Measurements from ENCODE around the gene TNNC2.
"Not testable (repeated sequence)": the region's sequence is repeated elsewhere in the genome, so short reads cannot be mapped to it uniquely, and the experiment has no call there.

Gene TNNC2

DNA sequence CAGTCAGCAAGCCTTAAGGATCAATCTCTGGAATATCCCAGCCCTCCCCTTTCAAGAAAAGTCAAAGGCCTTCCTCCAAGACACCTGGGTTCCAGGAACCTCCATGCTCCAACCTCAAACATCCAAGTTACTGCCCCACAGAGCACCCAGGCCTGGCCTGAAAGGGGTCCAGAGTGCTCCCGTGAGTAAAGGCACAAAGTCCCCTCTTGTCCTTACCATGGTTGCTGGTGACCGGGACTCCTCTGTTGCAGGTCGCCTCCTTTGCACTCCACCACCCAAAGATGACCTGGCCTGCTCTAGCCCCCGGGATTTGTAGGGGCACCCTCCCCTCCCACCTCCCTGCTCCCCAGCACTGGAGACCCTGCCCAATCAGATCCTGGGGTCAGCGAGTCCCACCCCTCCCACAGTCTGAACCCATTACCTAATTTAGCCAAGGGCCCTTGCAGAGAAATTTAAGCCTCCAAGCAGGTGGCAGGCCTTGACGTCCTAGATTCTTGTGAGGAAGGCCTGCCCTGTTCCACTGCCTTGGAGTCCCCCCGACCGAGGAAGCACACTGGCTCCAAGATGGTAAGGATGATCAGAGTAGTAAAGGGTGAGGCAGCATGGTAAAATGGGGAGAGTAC is at the start of gene TNNC2:
Gene TNNC2, minus strand, starts transcription at position 283 of the 623 bp plus-strand sequence. Its CDS starts 64 bp downstream, at position 219.
- DNase-seq: no peak

DNA sequence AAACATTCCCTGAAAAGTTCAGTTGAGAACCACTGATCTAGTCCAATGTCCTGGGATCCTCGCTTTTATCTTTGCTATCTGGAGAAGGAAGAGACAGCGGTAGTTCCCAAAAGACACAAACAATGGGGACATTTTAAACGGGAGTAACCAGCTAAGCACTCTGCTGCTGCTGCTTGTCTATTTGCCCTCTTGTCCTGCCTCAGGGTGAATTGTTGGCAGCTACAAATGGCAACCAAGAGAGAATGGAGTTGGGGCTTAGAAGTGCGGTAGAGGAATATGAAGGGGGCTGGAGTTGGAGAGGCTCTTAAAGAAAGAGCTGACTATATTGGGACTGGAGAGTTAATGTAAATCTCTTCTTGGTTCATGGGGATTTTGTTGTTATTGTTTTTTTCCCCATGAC is 47.5 kb upstream of the TNNC2 start:
- no peak for DNase-seq

DNA sequence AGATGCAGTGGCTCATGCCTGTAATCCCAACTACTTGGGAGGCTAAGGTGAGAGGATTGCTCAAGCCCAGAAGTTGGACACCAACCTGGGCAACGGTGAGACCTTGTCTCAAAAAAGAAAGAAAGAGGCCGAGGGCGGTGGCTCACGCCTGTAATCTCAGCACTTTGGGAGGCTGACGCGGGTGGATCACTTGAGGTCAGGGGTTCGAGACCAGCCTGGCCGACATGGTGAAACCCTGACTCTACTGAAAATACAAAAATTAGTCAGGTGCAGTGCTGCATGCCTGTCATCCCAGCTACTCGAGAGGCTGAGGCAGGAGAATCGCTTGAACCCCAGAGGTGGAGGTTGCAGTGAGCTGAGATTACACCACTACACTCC is 47.0 kb upstream of the TNNC2 start:
- not testable (repeated sequence) for DNase-seq

DNA sequence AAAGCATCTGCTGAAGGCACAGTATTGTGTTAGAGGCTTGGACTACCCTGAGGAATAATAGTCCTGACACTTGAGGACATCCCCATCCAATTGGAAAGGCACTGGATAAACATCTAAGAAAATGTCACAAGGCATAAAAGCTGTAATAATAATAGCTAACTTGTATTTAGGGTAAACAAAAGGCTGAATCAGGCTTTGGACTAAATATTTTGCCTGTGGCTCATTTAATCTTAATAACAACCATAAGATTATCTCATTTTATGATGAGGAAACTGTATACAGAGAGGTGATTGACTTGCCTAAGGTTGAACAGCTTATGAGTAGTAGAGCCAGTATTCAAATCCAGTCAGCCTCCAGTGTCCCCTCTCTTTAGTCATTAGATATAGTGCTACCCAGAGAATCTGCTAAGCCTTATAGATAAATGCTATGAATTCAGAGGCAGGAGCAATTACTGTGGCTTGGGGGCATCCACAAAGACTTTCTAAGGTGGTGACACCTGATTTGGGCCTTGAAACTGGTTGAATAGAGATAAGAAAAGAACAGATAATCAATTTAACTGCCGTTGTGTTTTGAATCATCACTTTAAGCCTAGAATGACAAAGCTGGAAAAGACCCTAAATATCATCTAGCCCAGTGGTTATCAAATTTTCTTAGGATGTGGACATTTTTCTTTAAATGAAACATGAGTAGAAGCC is 46.4 kb upstream of the TNNC2 start:
- no peak for DNase-seq

DNA sequence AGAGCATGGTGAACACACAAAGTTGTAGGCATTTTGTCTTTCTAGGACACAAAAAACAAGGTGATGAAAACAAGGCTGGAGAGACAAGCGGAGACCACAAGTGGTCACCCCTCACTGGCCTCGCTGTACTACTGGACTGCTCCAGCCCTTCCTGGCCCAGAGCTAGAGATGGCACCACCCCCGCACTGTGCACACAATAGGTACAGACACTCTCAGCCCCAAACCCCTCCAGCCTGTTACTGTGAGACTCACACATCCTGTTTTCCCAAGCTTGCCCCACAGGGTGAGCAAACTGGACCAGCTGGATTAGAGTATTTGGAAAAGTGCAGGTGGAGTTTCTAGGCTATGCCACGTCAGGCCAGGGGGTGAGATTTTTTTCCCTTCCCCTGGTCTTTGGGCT is 45.5 kb upstream of the TNNC2 start:
- DNase-seq: no peak

DNA sequence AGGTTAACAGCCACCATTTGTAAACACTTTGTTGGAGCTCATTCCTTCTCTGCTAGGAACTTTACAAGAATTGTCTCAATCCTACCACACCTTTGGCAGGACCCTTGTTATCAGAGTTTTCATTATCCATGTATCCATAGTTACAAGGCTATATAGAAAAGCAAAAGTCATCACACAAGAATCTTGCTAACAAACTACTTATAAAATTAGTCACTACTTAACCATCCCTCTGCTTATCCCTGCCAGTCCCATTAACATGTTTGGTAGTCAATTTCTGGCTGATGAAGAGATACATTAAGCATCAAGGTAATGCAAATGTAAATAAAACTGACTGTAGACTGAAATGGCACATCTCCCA is 40.7 kb upstream of the TNNC2 start:
- DNase-seq: no peak

DNA sequence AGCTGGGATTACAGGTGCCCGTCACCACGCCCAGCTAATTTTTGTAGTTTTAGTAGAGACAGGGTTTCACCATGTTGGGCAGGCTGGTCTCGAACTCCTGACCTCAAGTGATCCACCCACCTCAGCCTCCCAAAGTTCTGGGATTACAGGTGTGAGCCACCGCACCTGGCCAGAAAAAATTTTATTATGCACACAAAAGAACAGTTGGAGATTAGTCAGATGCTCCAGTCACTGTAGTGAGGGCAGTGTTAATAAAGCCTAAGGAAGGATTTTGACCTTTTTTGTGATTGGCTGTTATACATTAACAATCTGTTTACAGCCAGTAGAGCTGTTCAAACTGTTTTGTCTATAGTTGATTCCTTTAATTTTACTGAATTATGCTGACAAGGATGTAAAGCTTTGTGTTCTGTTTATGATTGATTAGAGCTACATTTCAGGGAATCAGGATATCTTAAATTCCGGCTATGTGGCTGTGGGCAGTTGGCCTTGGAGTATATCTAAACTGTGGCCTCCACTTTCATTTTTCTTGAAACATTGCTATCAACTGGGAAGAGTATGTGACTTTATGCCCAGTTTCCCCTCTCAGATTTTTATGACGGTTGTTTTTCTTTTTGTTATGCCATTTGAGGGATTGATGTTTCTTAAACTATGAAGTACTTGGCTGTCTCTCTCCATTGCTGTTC is 40.2 kb upstream of the TNNC2 start:
- DNase-seq: no peak

DNA sequence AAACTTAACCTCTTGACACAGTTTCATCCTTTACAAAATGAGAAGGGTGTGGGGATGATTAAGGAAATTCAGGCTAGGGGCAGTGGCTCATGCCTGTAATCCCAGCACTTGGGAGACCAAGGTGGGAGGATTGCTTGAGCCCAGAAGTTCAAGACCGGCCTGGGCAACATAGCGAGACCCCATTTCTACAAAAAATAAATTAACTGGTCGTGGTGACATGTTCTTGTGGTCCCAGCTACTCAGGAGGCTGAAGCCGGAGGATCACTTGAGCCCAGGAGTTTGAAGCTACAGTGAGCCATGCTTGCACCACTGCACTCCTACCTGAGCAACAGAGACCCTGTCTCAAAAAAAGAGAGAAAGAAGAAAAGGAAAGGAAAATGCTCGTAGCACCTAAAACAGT is 39.3 kb upstream of the TNNC2 start:
- DNase-seq: no peak

DNA sequence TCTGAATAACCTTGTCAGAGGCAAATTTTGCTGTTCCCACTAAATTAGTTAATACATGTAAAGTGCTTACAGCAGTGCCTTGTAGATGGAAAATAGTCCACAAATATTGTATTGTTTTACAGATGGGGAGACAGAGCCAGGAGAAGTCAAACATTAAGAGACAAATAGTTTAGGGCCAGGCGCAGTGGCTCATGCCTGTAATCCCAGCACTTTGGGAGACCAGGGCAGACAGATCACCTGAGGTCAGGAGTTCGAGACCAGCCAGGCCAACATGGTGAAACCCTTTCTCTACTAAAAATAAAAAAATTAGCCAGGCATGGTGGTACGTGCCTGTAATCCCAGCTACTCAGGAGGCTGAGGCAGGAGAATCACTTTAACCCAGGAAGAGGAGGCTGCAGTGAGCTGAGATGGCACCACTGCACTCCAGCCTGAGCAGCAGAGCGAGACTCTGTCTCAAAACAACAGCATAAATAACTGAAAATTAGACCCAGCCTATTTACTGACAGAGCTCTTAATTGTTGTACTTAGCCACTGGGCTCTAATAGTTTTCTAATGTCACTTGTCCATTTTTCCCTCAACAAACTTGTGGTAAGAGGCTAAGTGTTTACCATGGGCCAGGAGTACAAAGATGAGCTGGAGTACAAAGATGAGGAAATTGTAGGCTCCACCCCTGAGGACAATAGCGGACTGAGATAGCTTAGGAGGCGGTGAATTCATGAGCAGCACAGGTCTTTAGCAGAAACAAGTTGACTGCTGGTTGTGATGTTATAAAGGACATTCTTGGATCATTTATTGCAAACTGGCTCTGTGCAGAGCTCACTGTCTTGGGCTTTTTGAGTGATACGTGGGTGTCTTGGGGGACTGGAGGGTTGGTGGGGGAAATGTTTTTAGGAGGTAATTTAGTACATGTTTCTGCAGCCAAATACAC is 36.7 kb upstream of the TNNC2 start:
- DNase-seq: no peak

DNA sequence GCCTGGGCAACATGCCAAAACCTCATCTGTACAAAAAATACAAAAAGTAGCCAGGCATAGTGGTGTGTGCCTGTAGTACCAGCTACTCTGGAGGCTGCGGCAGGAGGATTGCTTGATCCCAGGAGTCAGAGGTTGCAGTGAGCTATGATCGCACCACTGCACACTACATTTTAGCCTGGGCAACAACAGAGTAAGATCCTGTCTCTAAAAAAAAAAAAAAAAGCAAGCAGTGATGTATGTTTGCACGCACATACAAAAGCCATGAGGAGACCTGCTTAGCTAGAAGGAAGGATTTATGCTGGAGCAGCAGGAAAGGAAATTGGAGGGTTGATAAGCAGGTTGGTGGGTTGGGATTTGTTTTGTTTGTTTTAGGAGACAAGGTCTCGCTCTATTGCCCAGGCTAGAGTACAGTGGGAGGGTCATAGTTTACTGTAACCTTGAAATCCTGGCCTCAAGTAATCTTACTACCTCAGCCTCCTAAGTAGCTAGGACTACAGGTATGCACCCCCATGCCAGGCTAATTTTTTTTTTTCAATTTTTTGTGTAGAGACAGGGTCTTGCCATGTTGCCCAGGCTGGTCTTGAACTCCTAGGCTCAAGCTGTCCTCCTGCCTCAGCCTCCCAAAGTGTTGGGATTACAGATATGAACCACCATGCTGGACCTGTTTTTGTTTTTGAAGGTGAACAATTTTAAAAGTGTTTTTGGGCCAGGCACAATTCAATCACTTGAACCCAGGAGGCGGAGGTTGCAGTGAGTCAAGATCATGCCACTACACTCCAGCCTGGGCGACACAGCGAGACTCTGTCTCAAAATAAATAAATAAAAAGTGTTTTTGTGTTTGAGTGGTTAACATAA is 34.3 kb upstream of the TNNC2 start:
- no peak for DNase-seq

DNA sequence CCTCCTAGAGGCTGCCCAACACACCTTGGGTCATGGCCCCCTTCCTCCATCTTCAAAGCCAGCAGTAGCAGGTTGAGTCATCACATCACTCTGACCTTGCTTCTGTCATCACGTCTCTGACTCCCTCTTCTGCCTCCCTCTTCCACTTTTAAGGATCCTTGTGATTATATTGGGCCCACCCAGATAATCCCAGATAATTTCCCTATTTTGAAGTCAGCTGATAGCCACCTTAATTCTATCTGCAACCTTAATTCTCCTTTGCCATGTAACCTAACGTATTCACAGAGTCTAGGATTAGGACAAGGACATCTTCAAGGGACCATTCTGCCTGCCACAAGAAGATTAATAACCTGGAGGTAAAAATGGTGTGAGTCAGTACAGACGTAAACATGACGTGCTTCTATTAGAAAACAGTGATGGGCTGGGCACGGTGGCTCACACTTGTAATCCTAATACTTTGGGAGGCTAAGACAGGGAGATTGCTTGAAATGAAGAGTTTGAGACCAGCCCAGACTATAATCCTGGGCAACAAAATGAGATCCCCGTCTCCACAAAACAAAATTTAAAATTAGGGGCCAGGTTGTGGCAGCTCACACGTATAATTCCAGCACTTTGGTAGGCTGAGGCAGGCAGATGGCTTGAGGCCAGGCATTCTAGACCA is 33.6 kb upstream of the TNNC2 start:
- no peak for DNase-seq

DNA sequence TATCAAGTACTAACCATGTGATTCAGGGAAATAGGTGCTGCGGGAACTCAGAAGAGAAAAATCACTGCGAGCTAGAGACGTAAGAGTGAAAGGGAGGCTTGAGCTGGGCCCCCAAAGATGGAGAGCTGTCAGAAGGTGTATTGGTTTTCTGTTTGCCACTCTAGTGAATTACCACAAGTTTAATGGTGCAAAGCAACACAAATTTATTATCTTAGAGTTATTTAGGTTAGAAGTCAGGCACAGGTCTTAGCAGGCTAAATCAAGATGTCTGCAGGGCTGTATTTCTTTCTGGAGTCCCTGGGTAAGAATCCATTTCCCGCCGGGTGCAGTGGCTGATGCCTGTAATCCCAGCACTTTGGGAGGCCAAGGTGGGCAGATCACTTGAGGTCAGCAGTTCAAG is 32.8 kb upstream of the TNNC2 start:
- no peak for DNase-seq

DNA sequence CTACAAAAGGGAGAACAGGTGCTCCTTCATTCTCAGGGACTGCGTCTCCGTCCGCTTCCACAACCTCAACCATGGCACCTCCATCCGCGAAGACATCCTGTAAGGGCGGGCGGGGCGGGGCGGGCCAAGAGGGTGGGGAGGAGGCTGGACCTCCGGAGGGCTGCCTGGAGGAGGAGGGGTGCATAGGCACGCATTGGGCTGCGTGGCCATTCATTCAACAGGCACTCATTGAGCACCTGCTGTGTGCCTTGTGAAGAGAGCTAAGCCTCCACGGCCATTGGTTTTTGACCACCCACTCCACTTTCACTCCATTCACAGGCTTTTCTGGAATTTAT is 30.7 kb upstream of the TNNC2 start:
- no peak for DNase-seq

DNA sequence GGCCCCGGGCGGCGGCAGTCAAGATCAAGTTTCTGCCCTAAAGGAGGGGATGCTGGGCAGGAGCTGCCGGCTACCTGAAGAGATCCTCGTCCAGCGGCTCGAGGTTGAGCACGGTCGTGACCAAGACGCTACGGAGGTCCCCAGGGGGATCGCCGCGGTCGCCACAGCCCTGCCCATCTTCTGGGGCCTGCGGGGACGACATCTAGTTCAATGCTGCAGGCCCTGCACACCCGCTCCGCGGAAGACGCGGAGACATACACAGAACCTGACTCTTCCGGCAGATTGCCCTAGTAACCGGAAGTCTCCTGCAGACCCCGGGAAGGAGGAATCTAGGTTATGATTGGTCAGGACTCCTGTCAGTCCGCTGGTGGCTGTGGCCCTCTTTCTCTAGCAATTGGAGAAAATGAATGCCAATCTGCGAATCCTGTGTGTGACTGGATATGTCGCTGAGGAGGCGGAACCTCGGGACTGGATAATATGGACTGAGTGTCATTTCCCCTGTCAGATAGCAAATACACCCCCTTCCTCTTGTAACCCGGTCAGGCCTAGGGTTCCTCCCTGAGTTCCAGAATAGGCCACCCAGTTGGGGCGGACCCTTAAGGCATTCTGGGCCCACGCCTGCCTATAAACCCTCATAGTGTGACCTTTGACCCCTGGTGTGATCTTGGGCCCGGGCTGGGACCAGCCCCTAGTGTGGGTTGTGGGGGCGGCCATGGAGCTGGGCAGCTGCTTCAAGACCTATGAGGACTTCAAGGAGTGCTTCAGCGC is 30.2 kb upstream of the TNNC2 start, which contains the start of the genes ACOT8 and ZSWIM3:
Gene ACOT8, minus strand, starts transcription at position 279 of the 768 bp plus-strand sequence. Its CDS starts 77 bp downstream, at position 202.
Gene ZSWIM3, plus strand, starts transcription at position 501 of the 768 bp plus-strand sequence. Its CDS starts 212 bp downstream, at position 713.
- DNase-seq: peak; percentile 99

DNA sequence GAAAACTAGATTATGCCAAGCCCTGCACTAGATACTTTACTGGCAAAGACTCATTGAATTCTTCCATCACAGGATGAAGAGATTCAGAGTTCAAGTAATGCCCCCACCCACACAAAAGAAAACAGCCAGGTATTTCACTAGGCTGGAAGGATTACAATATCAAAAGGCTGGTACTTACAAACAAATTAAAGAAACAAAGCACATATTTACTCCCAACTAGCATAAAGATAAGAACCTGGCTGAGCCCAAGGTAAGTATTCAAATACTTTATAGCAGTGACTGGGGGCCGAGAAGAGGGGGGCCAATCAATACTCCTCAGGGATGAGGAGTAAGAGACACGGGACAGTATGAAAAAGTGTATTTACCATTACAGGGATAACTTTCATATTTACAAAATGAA is 26.4 kb upstream of the TNNC2 start:
- DNase-seq: no peak

DNA sequence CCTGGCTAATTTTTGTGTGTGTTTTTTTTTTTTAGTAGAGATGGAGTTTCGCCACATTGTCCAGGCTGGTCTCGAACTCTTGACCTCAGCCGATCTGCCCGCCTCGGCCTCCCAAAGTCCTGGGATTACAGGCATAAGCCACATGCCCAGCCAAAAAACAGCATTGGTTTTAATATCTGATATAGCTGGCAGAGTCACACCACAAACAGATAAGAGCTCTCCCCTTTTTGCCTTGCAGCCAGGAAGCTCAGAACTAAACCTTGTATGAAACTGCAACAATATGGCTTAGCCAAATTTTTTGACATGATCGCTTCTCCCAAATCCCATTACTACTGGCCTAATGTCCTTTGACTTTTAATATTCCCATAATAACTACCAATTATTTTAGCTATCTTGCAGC is 25.2 kb upstream of the TNNC2 start:
- DNase-seq: no peak

DNA sequence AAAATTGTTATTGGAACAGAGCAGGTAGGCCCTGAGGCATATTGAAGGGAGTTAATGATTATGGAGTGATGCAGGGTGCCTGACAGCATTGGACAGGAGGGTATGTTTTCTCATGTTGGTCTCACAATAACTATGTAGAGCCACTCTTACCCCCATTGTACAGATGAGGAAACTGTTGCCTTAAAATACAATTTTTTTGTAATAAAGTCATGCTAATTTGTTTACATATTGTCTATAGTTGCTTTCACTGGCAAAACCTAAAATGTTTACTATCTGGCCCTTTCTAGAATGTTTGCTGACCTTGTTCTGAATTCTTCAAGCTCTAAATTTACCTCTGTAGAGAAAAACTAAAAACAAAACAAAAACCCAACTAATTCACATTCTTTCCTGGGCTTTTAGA is 24.4 kb upstream of the TNNC2 start:
- DNase-seq: no peak

DNA sequence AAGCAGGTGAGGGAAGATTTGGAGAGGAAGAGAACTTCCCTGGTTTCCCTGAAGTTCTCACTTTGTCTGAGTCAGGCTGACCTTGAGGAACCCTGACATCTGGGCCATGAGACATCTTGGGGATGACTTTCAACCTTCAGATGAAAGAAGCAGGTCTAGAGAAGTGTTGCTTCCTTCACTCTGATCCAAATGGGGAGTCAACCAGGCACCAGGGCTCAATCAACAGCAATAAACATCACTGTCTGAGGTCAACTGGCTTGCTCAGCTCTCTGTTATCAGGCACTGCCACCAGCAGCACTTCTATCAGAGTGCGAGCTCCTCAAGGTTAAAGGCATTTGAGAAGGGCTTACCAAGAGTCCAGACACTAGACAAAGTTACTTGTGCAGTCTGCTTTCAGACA is 23.8 kb upstream of the TNNC2 start:
- DNase-seq: no peak

DNA sequence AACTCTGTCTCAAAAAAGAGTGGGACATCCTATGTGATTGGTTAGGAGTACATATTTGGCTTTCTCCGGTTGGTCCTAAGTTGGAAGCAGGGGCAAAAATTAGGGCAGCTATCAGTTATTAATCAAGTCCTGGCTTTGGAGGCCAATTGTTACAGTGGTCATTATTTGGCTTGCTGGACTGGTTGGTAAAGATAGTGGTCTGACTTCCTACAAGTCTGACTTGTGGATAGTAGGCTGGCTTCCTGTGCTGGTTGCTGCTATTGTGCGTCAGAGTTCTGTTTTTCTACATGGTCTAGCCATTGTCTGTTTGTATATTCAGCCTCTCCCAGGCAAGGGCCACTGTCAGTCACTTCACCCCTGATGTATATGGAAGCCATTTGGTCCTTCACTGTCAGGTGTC is 23.1 kb upstream of the TNNC2 start:
- DNase-seq: no peak

DNA sequence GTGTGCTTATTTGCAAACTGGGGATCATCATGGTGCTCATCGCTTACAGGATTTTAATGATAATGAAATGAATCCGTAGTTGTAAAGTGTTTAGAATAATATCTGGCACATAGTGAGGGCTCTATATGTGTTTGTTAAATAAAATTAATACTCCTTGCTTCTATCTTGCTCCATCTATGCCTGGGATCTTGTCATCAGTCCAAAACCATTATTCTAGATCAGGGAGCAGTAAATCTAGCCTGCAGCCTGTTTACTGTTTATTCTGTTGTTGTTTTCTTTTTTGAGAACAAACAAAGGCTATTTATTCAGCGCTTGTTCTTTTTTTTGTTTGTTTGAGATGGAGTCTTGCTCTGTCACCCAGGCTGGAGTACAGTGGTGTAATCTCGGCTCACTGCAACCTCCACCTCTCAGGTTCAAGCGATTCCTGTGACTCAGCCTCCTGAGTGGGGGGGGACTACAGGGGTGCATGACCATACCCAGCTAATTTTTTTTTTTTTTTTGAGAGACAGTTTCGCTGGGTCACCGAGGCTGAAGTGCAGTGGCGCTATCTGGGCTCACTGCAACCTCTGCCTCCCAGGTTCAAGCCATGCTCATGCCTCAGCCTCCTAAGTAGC is 22.0 kb upstream of the TNNC2 start:
- no peak for DNase-seq
